Uterus (tissue), 4 donors: Measurements from ENCODE around the gene FAM98B. TPM values are rescaled to one million over a fixed set of nuclear protein-coding genes. Genes with fewer than 3 reads are reported as not detected.

Experiments used
- DNase-seq, 2 donors: peaks; one replicate each; pipeline ENCODE4 v3.0.0-alpha.2; 2019 to 2020
- H3K27ac ChIP-seq, 2 donors: fragments of 200-600 bp; sonication (generic); 1 replicate in 1 of 2; 2 replicates in 1 of 2; pipeline ENCODE4 v1.5.1; 2016 to 2018
- H3K27me3 ChIP-seq, 2 donors: fragments of 200-600 bp; sonication (generic); one replicate each; pipeline ENCODE4 v1.5.1; 2018 to 2019; ENCODE audit warnings: control low read depth in 1 of 2
- H3K36me3 ChIP-seq, 2 donors: fragments of 200-600 bp; sonication (generic); one replicate each; pipeline ENCODE4 v1.5.1; 2019; ENCODE audit warnings: control low read depth in 1 of 2
- H3K4me1 ChIP-seq, 2 donors: fragments of 200-600 bp; sonication (generic); one replicate each; pipeline ENCODE4 v1.5.1; 2018 to 2019; ENCODE audit warnings: control low read depth in 1 of 2
- H3K4me3 ChIP-seq, 2 donors: fragments of 200-600 bp; sonication (generic); 1 replicate in 1 of 2; 2 replicates in 1 of 2; pipeline ENCODE4 v1.5.1; 2018 to 2019; ENCODE audit warnings: mild to moderate bottlenecking in 1 of 2
- H3K9me3 ChIP-seq, 2 donors: fragments of 200-600 bp; sonication (generic); one replicate each; pipeline ENCODE4 v1.5.1; 2019; ENCODE audit warnings: control low read depth in 1 of 2
- POLR2A ChIP-seq, 2 donors: fragments of 450-650 bp; IDR thresholded peaks; one replicate each; pipeline ENCODE4 v1.6.1; 2016; ENCODE audit warnings: antibody characterized with exemption in 2 of 2, mild to moderate bottlenecking in 1 of 2, moderate library complexity in 1 of 2
- intact Hi-C: fragments of 100-400 bp; cut with DNase I; formaldehyde crosslinking; loops from one replicate; pipeline ENCODE4 v1.15.1; 2023; ENCODE audit warnings: low total_unique reads
- total RNA-seq, 4 donors: library from RNA; depleted of rRNA in 3 of 4; stranded (reverse); fragments of >200 nt in 3 of 4; gene quantifications; one replicate each; pipeline versions ENCODE4 v1.1.0 to v1.2.4, GENCODE V29; 2014 to 2023
- TF ChIP-seq, protein P1 (sequence below), 4 experiments: fragments of 200-600 bp in 2 of 4; fragments of 450-650 bp in 2 of 4; sonication (generic) in 2 of 4; IDR thresholded peaks; one replicate each; pipeline ENCODE4 v1.5.1; 2016 to 2019; ENCODE audit warnings: antibody characterized with exemption in 4 of 4, mild to moderate bottlenecking in 2 of 4, moderate library complexity in 1 of 4
- donor health status: DM: yes; HTN: yes; CAD: no.

Gene FAM98B
- total RNA-seq, 4 donors from 2014 or later = 7.4 to 46.0 (median 33.2) TPM

DNA sequence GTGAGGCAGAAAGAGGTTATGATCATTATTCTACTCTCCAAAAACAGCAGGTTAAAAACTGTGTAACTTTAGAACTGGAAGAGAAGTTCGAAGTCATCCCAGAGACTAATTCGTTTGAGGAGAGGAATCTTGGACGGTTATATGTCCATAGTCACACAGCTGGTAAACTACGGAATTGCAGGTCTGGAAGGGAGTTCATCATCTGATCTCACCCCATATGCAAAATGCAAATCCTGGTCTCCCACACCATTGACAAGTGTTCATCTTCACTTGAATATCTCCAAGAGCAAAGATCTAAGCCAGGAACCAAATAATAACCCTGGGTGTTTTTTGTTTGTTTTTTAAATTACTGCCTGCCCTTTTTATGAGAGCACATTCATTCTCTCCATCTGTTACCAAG is 53.1 kb downstream of the FAM98B start:
- Histone ChIP-seq H3K36me3 (no peaks in the 10 kb centered on the region), H3K9me3 (no peaks in the 10 kb centered on the region), H3K27ac (no peak overlapping the region), H3K4me1 (no peaks in the 10 kb centered on the region), H3K4me3 (no peak overlapping the region), H3K27me3 (no peaks in the 10 kb centered on the region)
- no peak for DNase-seq
- no peak for TF ChIP-seq POLR2A (IDR thresholded peaks at IDR 0.05)
- TF ChIP-seq, protein P1, sequence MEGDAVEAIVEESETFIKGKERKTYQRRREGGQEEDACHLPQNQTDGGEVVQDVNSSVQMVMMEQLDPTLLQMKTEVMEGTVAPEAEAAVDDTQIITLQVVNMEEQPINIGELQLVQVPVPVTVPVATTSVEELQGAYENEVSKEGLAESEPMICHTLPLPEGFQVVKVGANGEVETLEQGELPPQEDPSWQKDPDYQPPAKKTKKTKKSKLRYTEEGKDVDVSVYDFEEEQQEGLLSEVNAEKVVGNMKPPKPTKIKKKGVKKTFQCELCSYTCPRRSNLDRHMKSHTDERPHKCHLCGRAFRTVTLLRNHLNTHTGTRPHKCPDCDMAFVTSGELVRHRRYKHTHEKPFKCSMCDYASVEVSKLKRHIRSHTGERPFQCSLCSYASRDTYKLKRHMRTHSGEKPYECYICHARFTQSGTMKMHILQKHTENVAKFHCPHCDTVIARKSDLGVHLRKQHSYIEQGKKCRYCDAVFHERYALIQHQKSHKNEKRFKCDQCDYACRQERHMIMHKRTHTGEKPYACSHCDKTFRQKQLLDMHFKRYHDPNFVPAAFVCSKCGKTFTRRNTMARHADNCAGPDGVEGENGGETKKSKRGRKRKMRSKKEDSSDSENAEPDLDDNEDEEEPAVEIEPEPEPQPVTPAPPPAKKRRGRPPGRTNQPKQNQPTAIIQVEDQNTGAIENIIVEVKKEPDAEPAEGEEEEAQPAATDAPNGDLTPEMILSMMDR (IDR thresholded peaks at IDR 0.05) = no peak
- intact Hi-C loops = no loop called here

DNA sequence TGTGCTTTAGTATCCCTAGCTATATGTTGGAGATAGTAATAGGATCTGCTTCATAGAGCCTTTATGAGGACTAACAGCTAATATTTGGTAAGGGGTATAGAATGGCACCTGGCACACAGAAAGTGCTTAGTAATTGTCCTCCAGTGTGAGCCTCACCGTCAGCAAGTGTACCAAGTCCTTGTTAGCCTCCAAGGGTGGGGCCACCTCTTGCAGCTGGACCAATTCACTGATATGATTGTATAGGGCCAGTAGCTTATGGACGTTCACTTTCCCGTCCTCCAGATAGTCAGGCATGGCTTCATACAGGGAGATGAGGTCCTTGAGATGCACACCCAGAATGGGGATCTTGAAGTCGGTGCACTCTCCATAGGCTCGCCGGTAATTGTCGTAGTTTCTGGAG is 53.6 kb downstream of the FAM98B start:
- intact Hi-C loops = no loop called here
- H3K27ac ChIP-seq = no peak overlapping the region
- no peak for TF ChIP-seq POLR2A (IDR thresholded peaks at IDR 0.05)
- TF ChIP-seq, protein P1 (IDR thresholded peaks at IDR 0.05) = no peak
- no peak for DNase-seq
- H3K9me3 ChIP-seq = no peaks in the 10 kb centered on the region
- no peaks in the 10 kb centered on the region for H3K36me3 ChIP-seq
- no peak overlapping the region for H3K4me3 ChIP-seq
- H3K27me3 ChIP-seq = no peaks in the 10 kb centered on the region
- H3K4me1 ChIP-seq = no peaks in the 10 kb centered on the region

DNA sequence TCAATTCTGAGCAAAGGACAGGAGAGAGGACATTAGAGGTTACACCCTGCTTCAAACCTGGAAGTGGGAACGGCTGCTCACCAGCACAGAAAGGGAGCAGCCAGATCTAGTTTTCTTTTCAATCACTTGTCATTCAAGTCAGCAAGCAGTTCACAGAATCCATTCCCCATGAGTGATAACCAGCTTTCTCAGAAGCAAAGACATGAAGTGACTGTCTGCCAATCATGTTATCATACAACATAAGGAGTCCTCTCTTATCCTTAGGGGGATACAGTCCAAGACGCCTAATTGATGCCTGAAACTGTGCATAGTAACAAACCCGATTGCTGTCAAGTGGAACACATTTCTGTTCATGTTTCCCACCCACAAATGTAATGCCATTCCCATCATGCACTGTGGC is 54.7 kb downstream of the FAM98B start:
- no peak overlapping the region for H3K27ac ChIP-seq
- no peak for TF ChIP-seq POLR2A (IDR thresholded peaks at IDR 0.05)
- TF ChIP-seq, protein P1 (IDR thresholded peaks at IDR 0.05) = no peak
- intact Hi-C loops = no loop called here
- no peak overlapping the region for H3K4me3 ChIP-seq
- H3K36me3 ChIP-seq = no peaks in the 10 kb centered on the region
- H3K27me3 ChIP-seq = no peaks in the 10 kb centered on the region
- no peaks in the 10 kb centered on the region for H3K4me1 ChIP-seq
- no peaks in the 10 kb centered on the region for H3K9me3 ChIP-seq
- no peak for DNase-seq

DNA sequence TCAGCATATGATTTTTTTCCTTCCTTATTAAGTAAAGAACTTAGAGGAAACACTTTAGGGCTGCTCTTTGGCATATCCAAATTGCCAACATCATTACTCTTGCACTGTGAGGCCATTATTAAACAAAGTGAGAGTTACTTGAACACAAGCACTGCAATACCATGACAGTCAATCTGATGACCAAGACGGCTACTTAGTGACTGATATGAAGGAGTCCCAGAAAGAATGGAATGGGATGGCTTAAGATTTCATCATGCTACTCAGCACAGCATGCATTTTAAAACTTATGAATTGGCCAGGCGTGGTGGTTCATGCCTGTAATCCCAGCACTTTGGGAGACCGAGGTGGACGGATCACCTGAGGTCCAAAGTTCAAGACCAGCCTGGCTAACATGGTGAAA is 55.2 kb downstream of the FAM98B start:
- H3K27ac ChIP-seq = no peak overlapping the region
- intact Hi-C loops = no loop called here
- no peaks in the 10 kb centered on the region for H3K27me3 ChIP-seq
- TF ChIP-seq, protein P1 (IDR thresholded peaks at IDR 0.05) = no peak
- TF ChIP-seq POLR2A (IDR thresholded peaks at IDR 0.05) = no peak
- H3K4me1 ChIP-seq = no peaks in the 10 kb centered on the region
- no peaks in the 10 kb centered on the region for H3K9me3 ChIP-seq
- DNase-seq = no peak
- H3K4me3 ChIP-seq = no peak overlapping the region
- no peaks in the 10 kb centered on the region for H3K36me3 ChIP-seq

DNA sequence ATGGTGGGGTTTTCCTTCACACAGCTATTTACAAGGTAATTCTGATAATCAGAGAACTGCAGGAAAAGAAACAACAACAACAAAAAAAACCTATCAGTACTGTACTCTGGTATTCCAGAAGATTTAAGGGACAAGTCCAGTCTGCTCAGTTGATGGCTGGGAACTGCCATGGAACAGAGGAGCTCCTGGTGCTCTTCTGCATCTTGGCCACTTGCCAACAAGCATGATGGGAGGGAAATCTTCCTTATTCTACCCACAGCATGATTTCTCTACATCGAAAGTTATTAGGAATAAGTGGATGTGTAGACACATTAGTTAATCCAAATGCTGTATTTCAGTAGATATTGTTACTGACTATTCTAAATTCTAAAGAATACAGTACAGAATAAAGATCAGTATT is 59.0 kb downstream of the FAM98B start:
- DNase-seq = no peak
- intact Hi-C loops = no loop called here
- H3K4me3 ChIP-seq = no peak overlapping the region
- H3K9me3 ChIP-seq = no peaks in the 10 kb centered on the region
- no peak for TF ChIP-seq POLR2A (IDR thresholded peaks at IDR 0.05)
- TF ChIP-seq, protein P1 (IDR thresholded peaks at IDR 0.05) = no peak
- no peaks in the 10 kb centered on the region for H3K4me1 ChIP-seq
- no peak overlapping the region for H3K27ac ChIP-seq
- no peaks in the 10 kb centered on the region for H3K27me3 ChIP-seq
- H3K36me3 ChIP-seq = no peaks in the 10 kb centered on the region
